CD4-positive, alpha-beta T cell (primary cell): Measurements from ENCODE around the gene ATP1A2. TPM values are rescaled to one million over a fixed set of nuclear protein-coding genes. Genes with fewer than 3 reads are reported as not detected.

ENCODE experiments used
- ATAC-seq: fragments of 200-7000 bp; cut with Tn5 transposase; one replicate; pipeline ENCODE4 v1.10.0; 2022; ENCODE audit warnings: mild to moderate bottlenecking; ENCODE audit not compliant: poor library complexity
- CTCF ChIA-PET: fragments of 350-600 bp; sonication (Branson Sonifier 250); formaldehyde crosslinking; loops from one replicate; lab custom pipeline; 2021; ENCODE audit warnings: antibody characterized with exemption, inconsistent platforms; lab: Charles Lee
- POLR2A ChIA-PET: fragments of 350-600 bp; sonication (Branson Sonifier 250); formaldehyde crosslinking; loops from one replicate; lab custom pipeline; 2021; ENCODE audit warnings: antibody characterized with exemption, inconsistent platforms; lab: Charles Lee
- DNase-seq, 14 experiments: peaks; one replicate each; pipeline ENCODE4 v3.0.0-alpha.2; 2013 to 2020; ENCODE audit warnings: mixed read lengths in 2 of 14
- H3K27ac ChIP-seq, 2 donors: one replicate each; pipeline versions ENCODE4 v1.5.1 to v1.7.0; 2013; ENCODE audit warnings: low read length in 2 of 2, low read depth in 1 of 2, mild to moderate bottlenecking in 1 of 2
- H3K27me3 ChIP-seq, 2 experiments: 1 replicate in 1 of 2; 2 replicates in 1 of 2; pipeline versions ENCODE4 v1.6.1 to v1.7.0; 2013; ENCODE audit warnings: low read length in 2 of 2, control low read depth in 1 of 2, mild to moderate bottlenecking in 1 of 2, moderate library complexity in 1 of 2; ENCODE audit not compliant: insufficient read depth in 2 of 2, control insufficient read depth in 1 of 2
- H3K36me3 ChIP-seq: one replicate; pipeline ENCODE4 v1.6.1; 2013; ENCODE audit warnings: low read length, control low read depth; ENCODE audit not compliant: insufficient read depth
- H3K4me1 ChIP-seq: one replicate; pipeline ENCODE4 v1.6.1; 2013; ENCODE audit warnings: low read length, control low read depth; ENCODE audit not compliant: insufficient read depth
- H3K4me3 ChIP-seq: one replicate; pipeline ENCODE4 v1.5.1; 2013; ENCODE audit warnings: mild to moderate bottlenecking, low read length, moderate library complexity
- H3K9me3 ChIP-seq, 2 experiments: 1 replicate in 1 of 2; 2 replicates in 1 of 2; pipeline versions ENCODE4 v1.6.1 to v1.7.0; 2013; ENCODE audit warnings: low read length in 2 of 2, mild to moderate bottlenecking in 2 of 2, control low read depth in 1 of 2, moderate library complexity in 1 of 2; ENCODE audit not compliant: control insufficient read depth in 1 of 2, insufficient read depth in 1 of 2
- H3K27ac Mint-ChIP-seq: one replicate; pipeline ENCODE4 v1.8.0; 2020; ENCODE audit warnings: mixed read lengths
- H3K27me3 Mint-ChIP-seq: one replicate; pipeline ENCODE4 v1.8.0; 2021; ENCODE audit warnings: mixed read lengths
- H3K36me3 Mint-ChIP-seq: one replicate; pipeline ENCODE4 v1.8.0; 2021; ENCODE audit warnings: low read depth, mixed read lengths
- H3K4me1 Mint-ChIP-seq: one replicate; pipeline ENCODE4 v1.8.0; 2021; ENCODE audit warnings: low read depth, mixed read lengths
- H3K4me3 Mint-ChIP-seq: one replicate; pipeline ENCODE4 v1.8.0; 2020; ENCODE audit warnings: mild to moderate bottlenecking, mixed read lengths
- H3K9me3 Mint-ChIP-seq: one replicate; pipeline ENCODE4 v1.8.0; 2020; ENCODE audit warnings: mixed read lengths
- intact Hi-C, 2 experiments: fragments of 100-400 bp; cut with DNase I in 1 of 2; cut with micrococcal nuclease in 1 of 2; formaldehyde crosslinking; loops; one replicate each; pipeline versions ENCODE4 v1.15.1 to v1.9.0; 2023 to 2025; cut with DNase I, micrococcal nuclease
- total RNA-seq, 174 experiments: library from RNA in 2 of 174; stranded (reverse) in 2 of 174; gene quantifications; one replicate each; pipeline ENCODE4 v1.2.3 and lab custom pipeline; 2021 to 2026
- TF ChIP-seq, protein P1 (sequence below): fragments of 200-600 bp; IDR thresholded peaks from one replicate; pipeline ENCODE4 v1.8.0; 2022; ENCODE audit warnings: antibody characterized with exemption, mild to moderate bottlenecking

The ATP1A2 gene
- total RNA-seq, 2 experiments from 2014 or later: not detected

DNA sequence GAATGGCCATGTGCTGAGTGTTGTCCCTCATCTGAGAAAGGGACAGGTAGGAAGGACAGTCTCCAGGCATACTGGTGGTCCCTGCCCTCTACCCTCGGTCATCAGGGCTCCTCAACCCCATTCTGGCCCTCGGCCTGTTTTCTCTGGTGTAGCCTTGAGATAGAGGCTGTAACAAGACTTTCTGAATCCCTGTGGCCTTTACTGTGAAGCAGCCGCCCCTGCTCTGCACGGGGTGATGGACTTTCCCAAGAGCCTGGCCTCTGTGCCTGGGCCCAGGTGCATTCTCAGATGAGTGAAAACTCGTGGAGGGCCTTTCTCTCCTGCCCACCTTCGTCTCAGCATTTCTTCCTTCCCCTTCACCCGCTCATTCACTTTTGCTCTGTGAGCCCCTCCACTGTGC lies 71.8 kb downstream of the ATP1A2 start:
- Histone ChIP-seq H3K4me1 (no peaks in the 10 kb centered on the region), H3K9me3 (no peaks in the 10 kb centered on the region), H3K27ac (no peak overlapping the region), H3K27me3 (no peaks in the 10 kb centered on the region), H3K36me3 (no peaks in the 10 kb centered on the region), H3K4me3 (no peak overlapping the region)
- POLR2A ChIA-PET: no interaction called here
- H3K27me3 Mint-ChIP-seq: peaks cover 5% of the 10 kb centered on the region
- H3K27ac Mint-ChIP-seq: no peak overlapping the region
- no peaks in the 10 kb centered on the region for H3K4me1 Mint-ChIP-seq
- H3K4me3 Mint-ChIP-seq: no peak overlapping the region
- CTCF ChIA-PET: interaction anchor here (0.9 kb wide), 1 partner anchor 65 kb away, joined by 4 read pairs; no protein-coding TSS in a partner anchor
- H3K9me3 Mint-ChIP-seq: no peaks in the 10 kb centered on the region
- DNase-seq (no peak), ATAC-seq (no peak)
- TF ChIP-seq, protein P1, sequence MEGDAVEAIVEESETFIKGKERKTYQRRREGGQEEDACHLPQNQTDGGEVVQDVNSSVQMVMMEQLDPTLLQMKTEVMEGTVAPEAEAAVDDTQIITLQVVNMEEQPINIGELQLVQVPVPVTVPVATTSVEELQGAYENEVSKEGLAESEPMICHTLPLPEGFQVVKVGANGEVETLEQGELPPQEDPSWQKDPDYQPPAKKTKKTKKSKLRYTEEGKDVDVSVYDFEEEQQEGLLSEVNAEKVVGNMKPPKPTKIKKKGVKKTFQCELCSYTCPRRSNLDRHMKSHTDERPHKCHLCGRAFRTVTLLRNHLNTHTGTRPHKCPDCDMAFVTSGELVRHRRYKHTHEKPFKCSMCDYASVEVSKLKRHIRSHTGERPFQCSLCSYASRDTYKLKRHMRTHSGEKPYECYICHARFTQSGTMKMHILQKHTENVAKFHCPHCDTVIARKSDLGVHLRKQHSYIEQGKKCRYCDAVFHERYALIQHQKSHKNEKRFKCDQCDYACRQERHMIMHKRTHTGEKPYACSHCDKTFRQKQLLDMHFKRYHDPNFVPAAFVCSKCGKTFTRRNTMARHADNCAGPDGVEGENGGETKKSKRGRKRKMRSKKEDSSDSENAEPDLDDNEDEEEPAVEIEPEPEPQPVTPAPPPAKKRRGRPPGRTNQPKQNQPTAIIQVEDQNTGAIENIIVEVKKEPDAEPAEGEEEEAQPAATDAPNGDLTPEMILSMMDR: no peak
- no peaks in the 10 kb centered on the region for H3K36me3 Mint-ChIP-seq
- intact Hi-C loops: no loop called here

DNA sequence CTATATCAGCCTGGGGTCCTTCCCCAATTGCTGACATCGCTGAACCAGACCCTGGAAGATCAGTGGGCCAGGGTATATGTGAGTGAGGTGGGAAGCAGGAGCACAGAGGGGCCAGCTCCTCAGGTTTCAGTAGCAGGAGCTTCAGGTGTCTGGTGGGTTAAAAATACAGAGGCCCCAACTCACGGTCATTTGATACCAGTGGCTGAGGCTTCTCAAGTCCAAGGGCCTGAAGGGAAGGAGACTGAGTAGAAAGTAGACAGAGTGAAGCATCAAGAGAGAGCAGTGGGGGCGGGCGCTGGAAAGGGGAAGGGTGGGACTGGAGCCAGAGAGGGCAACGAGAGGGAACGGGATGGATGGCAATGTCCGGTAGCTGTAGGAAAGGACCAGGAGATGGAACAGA lies 72.8 kb downstream of the ATP1A2 start:
- peaks cover 5% of the 10 kb centered on the region for H3K4me1 ChIP-seq
- intact Hi-C loops: no loop called here
- Mint-ChIP-seq H3K4me3 (no peak overlapping the region), H3K4me1 (no peaks in the 10 kb centered on the region), H3K27me3 (peaks cover 5% of the 10 kb centered on the region), H3K36me3 (no peaks in the 10 kb centered on the region), H3K27ac (no peak overlapping the region), H3K9me3 (no peaks in the 10 kb centered on the region)
- no peaks in the 10 kb centered on the region for H3K9me3 ChIP-seq
- ChIA-PET CTCF (interaction anchor here (0.9 kb wide), 1 partner anchor 64 kb away, joined by 4 read pairs; no protein-coding TSS in a partner anchor), POLR2A (no interaction called here)
- DNase-seq (no peak), ATAC-seq (no peak)
- no peak overlapping the region for H3K27ac ChIP-seq
- TF ChIP-seq, protein P1: no peak
- no peaks in the 10 kb centered on the region for H3K27me3 ChIP-seq
- no peak overlapping the region for H3K4me3 ChIP-seq
- no peaks in the 10 kb centered on the region for H3K36me3 ChIP-seq

DNA sequence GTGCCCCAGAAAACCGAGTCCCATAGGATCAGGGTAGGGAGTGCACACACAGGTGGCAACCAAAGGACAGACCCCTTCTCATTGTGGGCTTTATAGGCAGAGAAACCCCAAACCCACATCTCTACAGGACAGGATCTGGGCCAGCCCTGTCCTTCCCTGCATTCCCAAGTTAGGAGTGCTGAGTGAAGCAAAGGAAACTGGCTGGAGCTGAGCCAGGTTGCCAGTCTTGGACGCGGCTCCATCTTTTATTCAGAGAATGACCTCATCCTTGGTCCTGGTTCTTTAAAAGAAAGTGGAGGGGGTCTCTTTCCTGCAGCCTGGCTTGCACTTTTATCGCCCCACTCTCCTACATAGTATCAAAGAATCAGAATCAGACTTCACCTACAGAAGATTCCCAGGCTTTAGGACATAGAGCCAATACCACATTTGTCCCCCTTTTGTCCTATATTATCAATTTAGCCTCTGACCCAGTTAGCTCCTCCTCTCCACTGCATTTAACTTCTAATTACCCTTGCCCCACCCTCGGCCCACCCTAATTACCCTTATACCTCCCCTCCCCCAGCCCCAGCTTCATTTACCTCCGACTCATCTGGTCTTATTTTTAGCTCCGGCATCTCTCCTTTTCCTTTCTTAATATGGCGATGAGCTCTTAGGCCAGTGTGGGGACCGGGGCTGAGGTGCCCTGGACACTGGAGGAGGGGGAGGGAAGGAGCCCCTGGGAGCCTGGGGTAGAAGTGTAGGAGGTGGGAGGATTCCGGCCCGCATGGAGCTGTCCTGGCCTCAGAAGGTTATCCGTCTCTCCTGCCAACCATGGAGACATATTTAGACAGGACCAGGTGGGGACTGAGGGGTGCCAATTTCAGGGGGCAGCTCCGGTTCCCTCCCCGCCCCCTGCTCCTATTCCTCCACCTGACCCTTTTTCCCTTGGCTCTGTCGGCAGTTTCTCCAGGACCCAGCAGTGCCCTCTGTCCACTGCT lies 74.4 kb downstream of the ATP1A2 start, which contains the start of gene CASQ1:
Gene CASQ1 (plus strand): TSS at position 927 of the 977 bp plus-strand sequence. CDS start 177 bp downstream, outside the sequence.
- H3K27ac Mint-ChIP-seq: no peak within 1 kb of the TSS
- ChIA-PET POLR2A (no interaction called here), CTCF (interaction anchor here (0.5 to 2.0 kb wide), 2 partner anchors 62 to 112 kb away, joined by 3 to 5 read pairs; no protein-coding TSS in a partner anchor)
- H3K4me3 Mint-ChIP-seq: no peak within 1 kb of the TSS
- Histone ChIP-seq H3K36me3 (no peaks in the 10 kb centered on the region), H3K27ac (no peak within 1 kb of the TSS), H3K4me3 (no peak within 1 kb of the TSS), H3K9me3 (no peaks in the 10 kb centered on the region), H3K4me1 (peaks cover 7% of the 10 kb centered on the region), H3K27me3 (no peaks in the 10 kb centered on the region)
- H3K27me3 Mint-ChIP-seq: peaks cover 5% of the 10 kb centered on the region
- intact Hi-C loops: loop anchor here (5.0 to 10.0 kb wide), 3 partner anchors 88 to 417 kb away; no protein-coding TSS in a partner anchor
- ATAC-seq (no peak), DNase-seq (no peak)
- no peaks in the 10 kb centered on the region for H3K9me3 Mint-ChIP-seq
- TF ChIP-seq, protein P1: no peak
- H3K36me3 Mint-ChIP-seq: no peaks in the 10 kb centered on the region
- no peaks in the 10 kb centered on the region for H3K4me1 Mint-ChIP-seq
